ENCODE results near the gene AP3D1.
A peak's percentile ranks its signal among the peaks of the same experiment; 100 is the strongest.
"Not testable (repeated sequence)": the region's sequence is repeated elsewhere in the genome, so short reads cannot be mapped to it uniquely, and the experiment has no call there.

Gene AP3D1

DNA sequence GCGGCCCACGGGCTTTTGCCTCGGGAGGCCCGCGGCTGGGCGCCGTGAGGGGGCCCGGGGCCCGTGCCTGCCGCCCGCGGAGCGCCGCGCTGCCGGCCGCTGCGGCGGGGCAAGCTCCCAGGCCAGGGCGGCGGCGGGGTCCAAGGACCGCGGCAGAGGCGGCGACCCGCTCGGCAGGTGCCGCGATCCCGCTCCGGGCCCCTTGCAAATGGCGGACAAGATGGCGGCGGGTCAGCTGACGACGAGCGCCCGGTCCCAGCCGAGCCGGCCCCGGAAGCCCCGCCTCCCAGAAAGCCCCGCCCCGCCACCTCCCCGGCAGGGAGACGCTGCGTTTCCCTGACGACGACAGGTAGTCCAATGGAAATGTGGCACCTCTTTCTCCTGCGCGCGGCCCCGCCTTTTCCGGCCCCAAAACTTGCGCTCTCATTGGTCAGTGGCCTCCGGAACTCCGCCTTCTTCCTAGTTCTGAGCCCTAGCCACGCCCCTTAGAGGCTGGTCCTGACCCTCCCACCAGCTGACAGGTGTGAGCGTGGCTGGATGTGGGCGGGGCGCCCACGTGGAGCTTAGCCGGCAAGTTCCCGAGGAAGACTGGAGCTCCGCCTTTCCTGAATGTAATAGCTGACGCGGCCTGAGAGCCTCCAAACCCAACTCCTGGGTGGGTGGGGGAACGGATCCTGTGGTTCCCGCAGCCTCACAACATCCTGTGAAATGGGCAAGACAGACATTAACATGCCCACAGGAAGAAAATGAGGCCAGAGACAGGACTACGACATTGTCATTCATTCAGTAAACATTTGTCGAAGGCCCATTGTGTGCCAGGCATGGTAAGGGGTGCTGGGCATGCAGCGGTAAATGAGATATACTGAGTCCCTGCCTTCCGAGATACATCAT lies at the start of gene AP3D1:
AP3D1 (minus strand) TSS at position 228 of the 891 bp plus-strand sequence. CDS start 232 bp downstream, outside the sequence.
- no peaks in the 10 kb centered on the region for H3K27me3 ChIP-seq (ENCODE audit: control insufficient read depth, insufficient read depth, low read length)
- peaks cover 13% of the 10 kb centered on the region for H3K4me1 ChIP-seq (ENCODE audit: control insufficient read depth, low read depth, low read length)
- H3K4me3 ChIP-seq (ENCODE audit: low read length): peak within 1 kb of the TSS; percentile 90
- H3K27ac ChIP-seq (ENCODE audit: low read length): peak within 1 kb of the TSS; percentile 77
- peak within 1 kb of the TSS; percentile 89 for H3K9ac ChIP-seq (ENCODE audit: low read length)
- no peaks in the 10 kb centered on the region for H3K36me3 ChIP-seq (ENCODE audit: control insufficient read depth, low read depth, low read length)
- no peaks in the 10 kb centered on the region for H3K9me3 ChIP-seq (ENCODE audit: control insufficient read depth, low read depth, low read length)

DNA sequence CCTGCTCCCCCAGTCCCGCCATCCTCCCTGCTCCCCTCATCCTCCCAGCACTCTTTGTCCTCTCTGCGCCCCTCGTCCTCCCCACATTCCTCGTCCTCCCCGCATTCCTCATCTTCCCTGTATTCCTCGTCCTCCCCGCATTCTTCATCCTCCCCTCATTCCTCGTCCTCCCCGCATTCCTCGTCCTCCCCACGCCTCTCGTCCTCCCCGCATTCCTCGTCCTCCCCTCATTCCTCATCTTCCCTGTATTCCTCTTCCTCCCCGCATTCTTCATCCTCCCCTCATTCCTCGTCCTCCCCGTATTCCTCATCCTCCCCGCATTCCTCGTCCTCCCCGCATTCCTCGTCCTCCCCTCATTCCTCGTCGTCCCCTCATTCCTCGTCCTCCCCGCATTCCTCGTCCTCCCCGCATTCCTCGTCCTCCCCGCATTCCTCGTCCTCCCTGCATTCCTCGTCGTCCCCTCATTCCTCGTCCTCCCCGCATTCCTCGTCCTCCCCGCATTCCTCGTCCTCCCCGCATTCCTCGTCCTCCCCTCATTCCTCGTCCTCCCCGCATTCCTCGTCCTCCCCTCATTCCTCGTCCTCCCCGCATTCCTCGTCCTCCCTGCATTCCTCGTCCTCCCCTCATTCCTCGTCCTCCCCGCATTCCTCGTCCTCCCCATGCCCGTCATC lies 49.4 kb upstream of the AP3D1 start:
- not testable (repeated sequence) for H3K27me3 ChIP-seq (ENCODE audit: control insufficient read depth, insufficient read depth, low read length); H3K36me3 ChIP-seq (ENCODE audit: control insufficient read depth, low read depth, low read length); H3K9me3 ChIP-seq (ENCODE audit: control insufficient read depth, low read depth, low read length); H3K9ac ChIP-seq (ENCODE audit: low read length); H3K27ac ChIP-seq (ENCODE audit: low read length); H3K4me1 ChIP-seq (ENCODE audit: control insufficient read depth, low read depth, low read length); H3K4me3 ChIP-seq (ENCODE audit: low read length)

DNA sequence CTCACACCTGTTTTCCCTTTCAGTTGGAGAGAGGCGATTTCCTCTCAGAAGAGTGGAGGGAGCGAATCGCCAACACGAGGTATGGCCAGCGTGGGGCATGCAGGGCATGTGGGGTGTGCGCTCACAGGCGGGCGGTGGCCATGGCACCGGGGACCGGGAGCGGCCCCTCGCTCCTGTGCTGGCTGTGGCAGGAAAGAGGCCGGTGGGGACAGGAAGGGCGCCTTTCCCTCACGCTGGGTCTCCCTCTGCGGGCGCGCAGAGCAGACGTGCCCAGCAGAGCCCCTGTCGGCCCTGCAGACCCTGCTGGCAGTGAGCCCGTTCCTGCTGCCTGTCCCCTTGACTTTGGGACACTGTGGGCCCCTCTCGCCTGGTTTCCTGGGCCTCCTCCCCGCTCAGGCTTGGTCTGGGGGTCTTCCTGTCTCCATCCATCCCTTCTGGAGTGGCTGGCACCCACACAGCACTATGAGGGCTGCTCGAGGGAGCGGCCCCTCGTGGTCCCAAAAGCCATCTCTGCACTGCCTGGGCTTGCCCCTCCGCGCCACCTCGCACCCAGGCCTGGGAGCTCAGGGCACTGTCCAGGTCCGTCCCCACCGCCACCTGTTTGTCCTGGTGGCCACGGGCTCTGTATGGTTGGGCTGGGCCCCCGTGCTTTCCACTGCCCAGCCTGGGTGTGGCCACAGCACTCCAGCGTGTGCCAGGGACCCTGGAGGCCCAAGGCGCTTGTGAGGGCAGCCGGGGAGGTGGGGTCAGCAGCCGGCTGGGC lies 48.7 kb upstream of the AP3D1 start:
- Histone ChIP-seq H3K27me3 (ENCODE audit: control insufficient read depth, insufficient read depth, low read length) (no peaks in the 10 kb centered on the region), H3K4me1 (ENCODE audit: control insufficient read depth, low read depth, low read length) (no peaks in the 10 kb centered on the region), H3K9ac (ENCODE audit: low read length) (no peak overlapping the region), H3K9me3 (ENCODE audit: control insufficient read depth, low read depth, low read length) (no peaks in the 10 kb centered on the region), H3K4me3 (ENCODE audit: low read length) (no peak overlapping the region), H3K27ac (ENCODE audit: low read length) (no peak overlapping the region), H3K36me3 (ENCODE audit: control insufficient read depth, low read depth, low read length) (no peaks in the 10 kb centered on the region)

DNA sequence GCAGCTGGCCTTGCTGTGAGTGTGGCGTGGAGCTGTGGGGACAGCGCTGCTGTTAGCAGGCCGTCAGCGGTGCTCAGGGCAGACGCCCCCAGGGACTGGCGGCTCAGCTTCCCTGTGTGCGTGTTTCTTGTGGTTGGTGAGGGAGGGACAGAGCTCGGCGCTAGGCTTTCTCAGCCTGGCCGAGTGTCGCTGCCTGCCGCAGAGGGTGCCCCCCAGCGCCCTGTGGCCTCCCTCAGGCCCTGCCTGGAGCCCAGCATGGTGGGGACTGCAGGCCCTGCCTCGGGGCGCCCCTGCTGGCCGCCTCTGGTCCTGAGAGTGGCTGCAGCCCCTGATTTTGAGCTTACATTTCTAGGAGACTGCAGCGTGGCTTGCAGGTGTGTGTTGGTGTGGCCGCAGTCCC lies 47.8 kb upstream of the AP3D1 start:
- Histone ChIP-seq H3K36me3 (ENCODE audit: control insufficient read depth, low read depth, low read length) (peaks cover 5% of the 10 kb centered on the region), H3K9me3 (ENCODE audit: control insufficient read depth, low read depth, low read length) (no peaks in the 10 kb centered on the region), H3K4me1 (ENCODE audit: control insufficient read depth, low read depth, low read length) (no peaks in the 10 kb centered on the region), H3K9ac (ENCODE audit: low read length) (no peak overlapping the region), H3K4me3 (ENCODE audit: low read length) (no peak overlapping the region), H3K27me3 (ENCODE audit: control insufficient read depth, insufficient read depth, low read length) (no peaks in the 10 kb centered on the region), H3K27ac (ENCODE audit: low read length) (no peak overlapping the region)

DNA sequence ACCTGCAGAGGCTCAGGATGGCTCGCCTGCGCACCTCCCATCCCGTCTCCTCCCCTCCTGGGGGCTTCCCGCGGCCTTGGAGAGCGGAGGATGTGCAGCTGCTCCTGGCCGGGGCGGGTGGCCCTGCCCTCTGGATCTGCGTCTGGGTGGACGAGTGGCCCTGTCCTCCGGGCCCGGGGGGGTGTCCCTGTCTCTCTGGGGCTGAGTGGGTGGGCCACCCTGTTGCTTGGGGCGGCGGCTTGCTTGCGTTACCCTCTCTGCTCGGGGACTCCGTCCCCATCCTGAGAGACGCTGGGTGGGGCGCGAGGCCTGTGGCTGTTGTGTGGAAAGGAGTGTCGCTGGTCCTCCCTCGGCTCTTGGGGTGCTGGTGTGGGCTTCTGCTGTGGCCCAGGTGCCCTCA lies 47.0 kb upstream of the AP3D1 start:
- H3K27ac ChIP-seq (ENCODE audit: low read length): no peak overlapping the region
- no peaks in the 10 kb centered on the region for H3K27me3 ChIP-seq (ENCODE audit: control insufficient read depth, insufficient read depth, low read length)
- H3K4me1 ChIP-seq (ENCODE audit: control insufficient read depth, low read depth, low read length): no peaks in the 10 kb centered on the region
- no peaks in the 10 kb centered on the region for H3K9me3 ChIP-seq (ENCODE audit: control insufficient read depth, low read depth, low read length)
- H3K36me3 ChIP-seq (ENCODE audit: control insufficient read depth, low read depth, low read length): peaks cover 11% of the 10 kb centered on the region
- no peak overlapping the region for H3K9ac ChIP-seq (ENCODE audit: low read length)
- no peak overlapping the region for H3K4me3 ChIP-seq (ENCODE audit: low read length)

DNA sequence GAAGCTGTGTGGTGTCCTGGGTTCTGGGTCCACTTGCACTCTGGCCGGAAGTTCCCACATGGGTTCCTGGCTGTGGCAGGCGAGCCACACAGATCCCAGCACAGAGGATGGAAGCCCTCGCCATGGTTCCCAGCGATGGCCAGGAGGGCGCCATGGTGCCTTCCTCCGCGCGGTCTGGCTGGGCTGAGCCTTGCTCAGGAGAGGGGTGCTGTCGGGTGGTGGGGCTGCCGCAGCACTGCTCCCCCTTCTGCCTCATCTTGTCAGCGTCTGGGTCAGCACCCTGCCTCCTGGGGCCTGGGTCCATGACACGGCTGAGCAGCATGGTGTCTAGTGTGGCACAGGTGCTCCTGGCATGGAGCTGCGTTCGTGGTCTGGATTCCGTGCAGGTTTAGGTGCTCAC lies 45.9 kb upstream of the AP3D1 start:
- no peak overlapping the region for H3K27ac ChIP-seq (ENCODE audit: low read length)
- H3K4me1 ChIP-seq (ENCODE audit: control insufficient read depth, low read depth, low read length): no peaks in the 10 kb centered on the region
- peaks cover 19% of the 10 kb centered on the region for H3K36me3 ChIP-seq (ENCODE audit: control insufficient read depth, low read depth, low read length)
- H3K27me3 ChIP-seq (ENCODE audit: control insufficient read depth, insufficient read depth, low read length): no peaks in the 10 kb centered on the region
- no peak overlapping the region for H3K9ac ChIP-seq (ENCODE audit: low read length)
- H3K4me3 ChIP-seq (ENCODE audit: low read length): no peak overlapping the region
- H3K9me3 ChIP-seq (ENCODE audit: control insufficient read depth, low read depth, low read length): no peaks in the 10 kb centered on the region

DNA sequence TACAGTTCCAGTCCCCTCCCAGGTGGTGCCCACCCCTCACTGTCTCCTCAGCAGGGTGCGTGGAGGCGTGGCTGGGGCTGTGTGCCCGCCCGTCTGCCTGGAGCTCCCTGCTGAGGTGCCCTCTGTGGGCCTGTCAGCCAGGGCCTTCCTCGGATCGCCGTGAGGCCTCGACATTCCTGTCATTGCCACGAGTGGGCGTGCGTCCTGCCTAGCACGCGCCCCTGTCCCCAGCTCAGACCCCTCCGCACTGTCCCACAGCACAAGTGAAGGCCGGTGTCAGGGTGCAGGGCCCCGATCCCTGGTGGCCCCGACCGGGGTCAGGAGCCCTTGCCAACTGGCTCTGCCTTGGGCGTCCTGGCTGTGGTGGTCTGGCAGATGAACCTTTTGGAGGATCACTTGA lies 44.5 kb upstream of the AP3D1 start:
- Histone ChIP-seq H3K4me3 (ENCODE audit: low read length) (no peak overlapping the region), H3K9ac (ENCODE audit: low read length) (no peak overlapping the region), H3K4me1 (ENCODE audit: control insufficient read depth, low read depth, low read length) (no peaks in the 10 kb centered on the region), H3K27ac (ENCODE audit: low read length) (no peak overlapping the region), H3K27me3 (ENCODE audit: control insufficient read depth, insufficient read depth, low read length) (no peaks in the 10 kb centered on the region), H3K36me3 (ENCODE audit: control insufficient read depth, low read depth, low read length) (peaks cover 30% of the 10 kb centered on the region), H3K9me3 (ENCODE audit: control insufficient read depth, low read depth, low read length) (no peaks in the 10 kb centered on the region)

DNA sequence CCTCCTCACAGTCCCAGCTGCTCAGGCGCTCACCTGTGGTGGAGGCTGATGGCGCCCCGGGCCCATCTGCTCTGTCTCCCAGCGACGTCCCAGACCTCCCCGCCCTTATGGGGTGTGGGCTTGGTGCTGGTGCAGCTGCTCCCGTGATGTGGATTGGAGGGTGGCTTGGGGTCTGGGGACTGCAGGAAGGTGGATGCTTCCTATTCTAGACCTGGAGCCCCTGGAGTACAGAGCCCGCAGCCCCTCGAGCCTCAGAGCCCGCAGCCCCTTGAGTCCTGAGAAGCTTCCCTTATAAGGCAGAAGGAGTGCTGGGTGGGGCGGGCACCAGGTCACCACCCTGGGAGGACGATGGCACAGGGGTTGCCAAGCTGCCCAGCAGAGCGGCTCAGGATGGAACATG lies 44.0 kb upstream of the AP3D1 start:
- no peaks in the 10 kb centered on the region for H3K27me3 ChIP-seq (ENCODE audit: control insufficient read depth, insufficient read depth, low read length)
- no peak overlapping the region for H3K4me3 ChIP-seq (ENCODE audit: low read length)
- H3K4me1 ChIP-seq (ENCODE audit: control insufficient read depth, low read depth, low read length): no peaks in the 10 kb centered on the region
- no peak overlapping the region for H3K27ac ChIP-seq (ENCODE audit: low read length)
- no peak overlapping the region for H3K9ac ChIP-seq (ENCODE audit: low read length)
- H3K9me3 ChIP-seq (ENCODE audit: control insufficient read depth, low read depth, low read length): no peaks in the 10 kb centered on the region
- H3K36me3 ChIP-seq (ENCODE audit: control insufficient read depth, low read depth, low read length): peaks cover 35% of the 10 kb centered on the region

DNA sequence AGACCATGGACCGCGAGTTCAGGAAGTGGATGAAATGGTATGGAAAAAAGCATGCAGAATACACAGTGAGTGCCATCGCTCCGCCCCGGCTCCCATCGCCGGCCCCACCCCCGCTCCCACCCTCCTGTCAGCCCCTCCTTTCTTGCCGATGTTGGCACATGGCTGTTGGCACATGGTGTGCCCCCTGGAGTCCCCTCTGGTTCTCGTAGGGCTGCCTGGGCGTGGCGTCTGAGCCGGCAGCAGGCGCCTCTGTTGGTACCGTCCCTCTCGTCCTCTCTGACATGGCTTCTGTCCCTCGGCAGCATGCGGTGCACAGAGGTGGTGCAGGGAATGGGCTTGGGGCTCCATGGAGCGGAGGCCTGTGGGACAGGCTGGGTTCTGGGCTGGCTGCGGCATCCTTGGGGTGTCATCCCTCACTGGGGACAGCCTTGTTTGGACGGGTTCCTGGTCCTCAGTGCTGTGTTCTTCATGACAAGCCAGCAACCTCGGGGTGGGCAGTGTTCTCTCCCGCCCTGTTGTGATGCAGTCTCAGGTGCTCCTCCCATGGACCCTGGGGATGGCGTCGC lies 43.2 kb upstream of the AP3D1 start:
- no peaks in the 10 kb centered on the region for H3K27me3 ChIP-seq (ENCODE audit: control insufficient read depth, insufficient read depth, low read length)
- peaks cover 35% of the 10 kb centered on the region for H3K36me3 ChIP-seq (ENCODE audit: control insufficient read depth, low read depth, low read length)
- no peaks in the 10 kb centered on the region for H3K4me1 ChIP-seq (ENCODE audit: control insufficient read depth, low read depth, low read length)
- no peak overlapping the region for H3K9ac ChIP-seq (ENCODE audit: low read length)
- H3K27ac ChIP-seq (ENCODE audit: low read length): no peak overlapping the region
- no peak overlapping the region for H3K4me3 ChIP-seq (ENCODE audit: low read length)
- no peaks in the 10 kb centered on the region for H3K9me3 ChIP-seq (ENCODE audit: control insufficient read depth, low read depth, low read length)

DNA sequence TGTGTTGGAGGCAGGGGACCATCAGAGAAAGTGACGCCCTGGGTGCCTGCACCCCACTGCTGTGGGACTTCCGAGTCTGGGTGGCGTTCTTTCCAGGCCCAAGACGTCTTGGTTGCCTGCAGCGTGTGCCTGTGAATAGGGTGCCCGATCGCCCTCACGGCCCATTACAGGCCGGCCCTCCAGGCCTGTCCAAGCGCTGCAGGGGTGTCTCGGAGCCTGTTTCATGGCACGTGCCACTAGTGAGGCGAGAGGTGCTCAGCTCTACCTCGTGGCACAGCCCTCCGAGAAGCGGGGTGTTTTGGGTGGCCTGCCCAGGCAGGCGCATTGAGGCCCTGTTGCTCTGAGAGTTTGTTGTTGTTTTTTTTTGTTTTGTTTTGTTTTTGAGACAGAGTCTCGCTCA lies 42.4 kb upstream of the AP3D1 start:
- Histone ChIP-seq H3K36me3 (ENCODE audit: control insufficient read depth, low read depth, low read length) (peaks cover 35% of the 10 kb centered on the region), H3K4me1 (ENCODE audit: control insufficient read depth, low read depth, low read length) (no peaks in the 10 kb centered on the region), H3K9ac (ENCODE audit: low read length) (no peak overlapping the region), H3K27me3 (ENCODE audit: control insufficient read depth, insufficient read depth, low read length) (no peaks in the 10 kb centered on the region), H3K4me3 (ENCODE audit: low read length) (no peak overlapping the region), H3K27ac (ENCODE audit: low read length) (no peak overlapping the region), H3K9me3 (ENCODE audit: control insufficient read depth, low read depth, low read length) (no peaks in the 10 kb centered on the region)

DNA sequence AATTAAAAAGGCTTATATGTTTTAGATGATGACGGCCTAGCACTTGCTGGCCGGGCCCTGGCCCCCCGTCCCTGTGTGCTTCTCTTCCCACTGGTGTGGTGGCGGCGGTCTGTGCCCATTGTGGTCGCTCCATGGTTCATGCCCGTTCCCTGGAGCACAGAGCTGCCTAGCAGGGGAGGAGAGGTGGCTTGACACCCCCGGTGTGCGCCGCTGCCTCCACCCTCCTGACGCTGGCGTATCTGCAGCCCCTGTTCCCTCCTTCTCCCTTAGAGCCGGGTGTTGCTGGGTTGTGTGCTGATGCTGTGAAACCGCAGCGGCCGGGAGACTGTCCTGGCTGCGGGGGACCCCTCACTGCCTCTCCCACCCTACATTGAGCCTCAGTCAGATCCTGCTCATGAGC lies 41.5 kb upstream of the AP3D1 start:
- Histone ChIP-seq H3K4me3 (ENCODE audit: low read length) (no peak overlapping the region), H3K9me3 (ENCODE audit: control insufficient read depth, low read depth, low read length) (no peaks in the 10 kb centered on the region), H3K9ac (ENCODE audit: low read length) (no peak overlapping the region), H3K4me1 (ENCODE audit: control insufficient read depth, low read depth, low read length) (no peaks in the 10 kb centered on the region), H3K36me3 (ENCODE audit: control insufficient read depth, low read depth, low read length) (peaks cover 35% of the 10 kb centered on the region), H3K27me3 (ENCODE audit: control insufficient read depth, insufficient read depth, low read length) (no peaks in the 10 kb centered on the region), H3K27ac (ENCODE audit: low read length) (no peak overlapping the region)

Data from iPS-18a (cell line).